Thyroid gland (tissue), 4 donors: ENCODE results near the gene NME7. TPM values are rescaled to one million over a fixed set of nuclear protein-coding genes. Genes with fewer than 3 reads are reported as not detected.

ENCODE experiments used
- DNase-seq, 2 donors: peaks; one replicate each; pipeline ENCODE4 v3.0.0-alpha.2; 2019
- H3K27ac ChIP-seq, 3 donors: fragments of 200-600 bp; sonication (generic); 1 replicate in 2 of 3; 2 replicates in 1 of 3; pipeline ENCODE4 v1.5.1; 2016 to 2019; ENCODE audit warnings: mild to moderate bottlenecking in 1 of 3, moderate library complexity in 1 of 3
- H3K27me3 ChIP-seq: fragments of 200-600 bp; sonication (generic); one replicate; pipeline ENCODE4 v1.5.1; 2019
- H3K36me3 ChIP-seq, 2 donors: fragments of 200-600 bp; sonication (generic); one replicate each; pipeline ENCODE4 v1.5.1; 2016 to 2019
- H3K4me1 ChIP-seq, 2 donors: fragments of 200-600 bp; sonication (generic); one replicate each; pipeline ENCODE4 v1.5.1; 2017 to 2019
- H3K4me3 ChIP-seq, 3 donors: fragments of 200-600 bp; sonication (generic); replicated peaks in 1 of 3; 1 replicate in 2 of 3; 2 replicates in 1 of 3; pipeline ENCODE4 v1.5.1; 2016; ENCODE audit warnings: mild to moderate bottlenecking in 1 of 3
- H3K9me3 ChIP-seq: fragments of 200-600 bp; sonication (generic); one replicate; pipeline ENCODE4 v1.5.1; 2017
- CTCF ChIP-seq, 6 experiments: fragments of 200-600 bp in 3 of 6; fragments of 450-650 bp in 3 of 6; sonication (generic) in 3 of 6; IDR thresholded peaks; one replicate each; pipeline ENCODE4 v1.5.1; 2016 to 2019; ENCODE audit warnings: antibody characterized with exemption in 6 of 6, mild to moderate bottlenecking in 2 of 6, inconsistent platforms in 1 of 6, moderate library complexity in 1 of 6
- POLR2A ChIP-seq, 2 donors: fragments of 450-650 bp; IDR thresholded peaks; one replicate each; pipeline ENCODE4 v1.6.1; 2017; ENCODE audit warnings: antibody characterized with exemption in 2 of 2, mild to moderate bottlenecking in 2 of 2, moderate library complexity in 1 of 2
- WGBS, 2 donors: methylation state at CpG; one replicate each; pipeline ENCODE4 v1.1.5; 2017; 5-methylcytosine and 5-hydroxymethylcytosine counted together
- intact Hi-C: fragments of 100-400 bp; cut with DNase I; formaldehyde crosslinking; loops from one replicate; pipeline ENCODE4 v1.15.1; 2023
- total RNA-seq, 4 donors: library from RNA; depleted of rRNA; stranded (reverse); fragments of >200 nt; gene quantifications; one replicate each; pipeline ENCODE4 v1.2.3, GENCODE V29; 2016

NME7 gene
- total RNA-seq, 4 donors from 2014 or later, result 26.3 to 44.9 (median 36.4) TPM

GRCh38 chr1:169312084-169312954 lies 55.3 kb downstream of the NME7 start:
- WGBS, 2 donors, result 67 to 76% methylated on average over 5 of the region's 5 CpGs
- no peaks in the 10 kb centered on the region for H3K9me3 ChIP-seq
- no peak for DNase-seq
- no peak overlapping the region for H3K4me3 ChIP-seq
- intact Hi-C loops, result no loop called here
- H3K27me3 ChIP-seq, result no peaks in the 10 kb centered on the region
- H3K36me3 ChIP-seq, result no peaks in the 10 kb centered on the region
- H3K4me1 ChIP-seq, result peaks cover 0 to 8% of the 10 kb centered on the region in 2 donors
- no peak for TF ChIP-seq CTCF (IDR thresholded peaks at IDR 0.05)
- TF ChIP-seq POLR2A (IDR thresholded peaks at IDR 0.05), result no peak
- H3K27ac ChIP-seq, result no peak overlapping the region

- DNase-seq, result no peak
- H3K4me1 ChIP-seq, result peaks cover 0 to 8% of the 10 kb centered on the region in 2 donors
- no peak for TF ChIP-seq CTCF (IDR thresholded peaks at IDR 0.05)
- TF ChIP-seq POLR2A (IDR thresholded peaks at IDR 0.05), result no peak
- no peak overlapping the region for H3K4me3 ChIP-seq
- H3K27ac ChIP-seq, result no peak overlapping the region
- intact Hi-C loops, result no loop called here
- 86 to 90% methylated on average over 7 of the region's 7 CpGs for WGBS, 2 donors
- H3K36me3 ChIP-seq, result no peaks in the 10 kb centered on the region
- no peaks in the 10 kb centered on the region for H3K9me3 ChIP-seq
- H3K27me3 ChIP-seq, result no peaks in the 10 kb centered on the region
Measured at GRCh38 chr1:169309178-169310166, 58.1 kb downstream of the NME7 start.

GRCh38 chr1:169308313-169309039 lies 59.1 kb downstream of the NME7 start:
- DNase-seq, result no peak
- Histone ChIP-seq H3K4me1 (peaks cover 0 to 8% of the 10 kb centered on the region in 2 donors), H3K9me3 (no peaks in the 10 kb centered on the region), H3K4me3 (no peak overlapping the region), H3K36me3 (no peaks in the 10 kb centered on the region), H3K27me3 (no peaks in the 10 kb centered on the region), H3K27ac (no peak overlapping the region)
- intact Hi-C loops, result no loop called here
- WGBS, 2 donors, result 89 to 90% methylated on average over 2 of the region's 2 CpGs
- TF ChIP-seq POLR2A (IDR thresholded peaks at IDR 0.05) (no peak), CTCF (IDR thresholded peaks at IDR 0.05) (no peak)

- intact Hi-C loops, result no loop called here
- Histone ChIP-seq H3K27ac (no peak overlapping the region), H3K36me3 (no peaks in the 10 kb centered on the region), H3K4me1 (peaks cover 0 to 2% of the 10 kb centered on the region in 2 donors), H3K4me3 (no peak overlapping the region), H3K9me3 (no peaks in the 10 kb centered on the region), H3K27me3 (no peaks in the 10 kb centered on the region)
- 84% methylated on average over 1 of the region's 1 CpG for WGBS, 2 donors
- TF ChIP-seq POLR2A (IDR thresholded peaks at IDR 0.05) (no peak), CTCF (IDR thresholded peaks at IDR 0.05) (no peak)
- DNase-seq, result no peak
Measured at GRCh38 chr1:169307176-169307575, 60.4 kb downstream of the NME7 start.
